Measurements from ENCODE around the gene CFAP299. TPM values are rescaled to one million over a fixed set of nuclear protein-coding genes. Genes with fewer than 3 reads are reported as not detected.

Gene CFAP299
- total and polyA plus RNA-seq, 2 of the 8 experiments (the other 6 are each of a cell fraction or from before 2014, with no cell fraction given), result not detected

- H3K4me1 ChIP-seq (replicated peaks in 1 of 4; ENCODE audit: control insufficient read depth in 3 of 4, insufficient read depth in 4 of 4, low read length in 3 of 4), result no peaks in the 10 kb centered on the region
- H3K79me2 ChIP-seq (ENCODE audit: control insufficient read depth in 1 of 2, insufficient read depth in 2 of 2, low read length in 2 of 2), result no peaks in the 10 kb centered on the region
- H3K4me2 ChIP-seq (ENCODE audit: insufficient read depth in 1 of 2, low read depth in 2 of 2, low read length in 2 of 2), result no peak overlapping the region
- H3K9me3 ChIP-seq (ENCODE audit: insufficient read depth in 2 of 2, low read depth in 1 of 2, low read length in 1 of 2), result no peaks in the 10 kb centered on the region
- H3K14ac ChIP-seq (ENCODE audit: insufficient read length), result no peak overlapping the region
- no peak overlapping the region for H4K91ac ChIP-seq (replicated peaks; ENCODE audit: insufficient read length, low read length)
- H2AK5ac ChIP-seq (ENCODE audit: low read depth, low read length), result no peak overlapping the region
- no peak overlapping the region for H2AFZ ChIP-seq (ENCODE audit: low read length)
- H3K36me3 ChIP-seq (ENCODE audit: control insufficient read depth in 2 of 4, insufficient read depth in 4 of 4, low read length in 3 of 4), result no peaks in the 10 kb centered on the region
- no peaks in the 10 kb centered on the region for H4K20me1 ChIP-seq (replicated peaks in 1 of 2; ENCODE audit: control insufficient read depth in 1 of 2, insufficient read depth in 2 of 2, low read length in 2 of 2)
- DNase-seq (ENCODE audit: low read depth in 1 of 2, low spot score in 2 of 2) (no peak), FAIRE-seq (no peak)
- ChIA-PET POLR2A (ENCODE audit: partially characterized antibody) (no interaction called here), CTCF (ENCODE audit: partially characterized antibody) (no interaction called here)
- no peak overlapping the region for H3K18ac ChIP-seq (ENCODE audit: extremely low read depth, low read length)
- H3K56ac ChIP-seq (replicated peaks; ENCODE audit: insufficient read length, low read depth, low read length), result no peak overlapping the region
- no peak overlapping the region for H2BK15ac ChIP-seq (ENCODE audit: low read length)
- no peak overlapping the region for H4K8ac ChIP-seq (ENCODE audit: extremely low read depth, insufficient read depth, low read length)
- no peak overlapping the region for H3K9ac ChIP-seq (replicated peaks in 1 of 4; ENCODE audit: extremely low read depth in 1 of 4, low read depth in 3 of 4, low read length in 3 of 4)
- no peak overlapping the region for H3K4ac ChIP-seq (replicated peaks; ENCODE audit: insufficient read length, low read depth, low read length)
- H3K27me3 ChIP-seq (replicated peaks in 1 of 4; ENCODE audit: control insufficient read depth in 3 of 4, extremely low read depth in 1 of 4, insufficient read depth in 3 of 4, low read length in 3 of 4), result no peaks in the 10 kb centered on the region
- H3K79me1 ChIP-seq (ENCODE audit: low read depth, low read length), result no peaks in the 10 kb centered on the region
- no peak overlapping the region for H2BK5ac ChIP-seq (ENCODE audit: low read depth, low read length)
- H2BK12ac ChIP-seq (ENCODE audit: low read depth, low read length), result no peak overlapping the region
- TF ChIP-seq CHD1 (IDR thresholded peaks at IDR 0.05; ENCODE audit: low read depth, low read length) (no peak), KDM1A (IDR thresholded peaks at IDR 0.05; ENCODE audit: borderline replicate concordance, low read length) (no peak), TBP (IDR thresholded peaks at IDR 0.05; ENCODE audit: low read depth, low read length) (no peak), ASH2L (IDR thresholded peaks at IDR 0.05; ENCODE audit: low read length) (no peak), BRCA1 (IDR thresholded peaks at IDR 0.05; ENCODE audit: low read depth, low read length) (no peak)
- no peak overlapping the region for H3K23ac ChIP-seq (ENCODE audit: insufficient read length)
- H3K27ac ChIP-seq (ENCODE audit: low read depth, low read length), result no peak overlapping the region
- no peak overlapping the region for H2BK120ac ChIP-seq (replicated peaks; ENCODE audit: low read depth, low read length)
- no peak overlapping the region for H3K4me3 ChIP-seq (ENCODE audit: extremely low read depth in 1 of 4, insufficient read depth in 2 of 4, low read depth in 3 of 4, low read length in 4 of 4)
- H4K5ac ChIP-seq (ENCODE audit: insufficient read length, low read depth, low read length), result no peak overlapping the region
- H3K23me2 ChIP-seq (ENCODE audit: low read depth, low read length), result no peaks in the 10 kb centered on the region; the same call in 1 of the 2 replicates
- H2BK20ac ChIP-seq (ENCODE audit: low read length), result no peak overlapping the region
These were observed 541.3 kb downstream of the CFAP299 start for GRCh38 chr4:80876810-80877209.
